Measurements from ENCODE around the gene TMEM184B.

- TF ChIP-seq POLR2A (IDR thresholded peaks at IDR 0.05) (no peak), CTCF (IDR thresholded peaks at IDR 0.05) (peak in 3 of 7 experiments; percentile 8 to 29 (median 23))
Measured at GRCh38 chr22:38257650-38258250, 15.1 kb downstream of the TMEM184B start.

Data from stomach (tissue), 4 donors.